ENCODE measurements around the gene RIC3. TPM values are rescaled to one million over a fixed set of nuclear protein-coding genes. Genes with fewer than 3 reads are reported as not detected.

RIC3 gene
- total and polyA plus RNA-seq, 2 of the 8 experiments (the other 6 are each of a cell fraction or from before 2014, with no cell fraction given), result 6.4 to 15.5 TPM

- no peak overlapping the region for H2BK12ac ChIP-seq (ENCODE audit: low read depth, low read length)
- H2BK5ac ChIP-seq (ENCODE audit: low read depth, low read length), result no peak overlapping the region
- H4K8ac ChIP-seq (ENCODE audit: extremely low read depth, insufficient read depth, low read length), result no peak overlapping the region
- H3K27me3 ChIP-seq (replicated peaks in 1 of 4; ENCODE audit: control insufficient read depth in 3 of 4, extremely low read depth in 1 of 4, insufficient read depth in 3 of 4, low read length in 3 of 4), result no peaks in the 10 kb centered on the region; a peak in 1 of 7 replicates
- no peak for DNase-seq (ENCODE audit: low read depth in 1 of 2, low spot score in 2 of 2)
- ChIA-PET CTCF (ENCODE audit: partially characterized antibody) (interaction anchor here (0.7 to 30.2 kb wide), 25 partner anchors 9 to 1280 kb away, joined by 3 to 1283 read pairs (median 8); partner anchors contain the start of gene TUB), POLR2A (ENCODE audit: partially characterized antibody) (interaction anchor here (1.4 to 3.9 kb wide), 5 partner anchors 8 to 92 kb away, joined by 4 to 15 read pairs (median 8); no protein-coding TSS in a partner anchor)
- H3K79me1 ChIP-seq (ENCODE audit: low read depth, low read length), result peaks cover 9% of the 10 kb centered on the region; the same call in 1 of the 2 replicates
- H3K27ac ChIP-seq (ENCODE audit: low read depth, low read length), result no peak overlapping the region
- H3K14ac ChIP-seq (ENCODE audit: insufficient read length), result no peak overlapping the region
- peaks cover 0 to 13% of the 10 kb centered on the region in 2 experiments; a peak in 2 of 4 replicates for H3K79me2 ChIP-seq (ENCODE audit: control insufficient read depth in 1 of 2, insufficient read depth in 2 of 2, low read length in 2 of 2)
- no peak overlapping the region for H2BK15ac ChIP-seq (ENCODE audit: low read length)
- no peaks in the 10 kb centered on the region for H3K23me2 ChIP-seq (ENCODE audit: low read depth, low read length)
- no peak overlapping the region for H2AK5ac ChIP-seq (ENCODE audit: low read depth, low read length)
- no peak overlapping the region for H4K91ac ChIP-seq (replicated peaks; ENCODE audit: insufficient read length, low read length)
- H3K4ac ChIP-seq (replicated peaks; ENCODE audit: insufficient read length, low read depth, low read length), result no peak overlapping the region
- peaks cover 1 to 6% (median 3%) of the 10 kb centered on the region in 4 experiments; a peak in 4 of 7 replicates for H3K4me1 ChIP-seq (replicated peaks in 1 of 4; ENCODE audit: control insufficient read depth in 3 of 4, insufficient read depth in 4 of 4, low read length in 3 of 4)
- no peak overlapping the region for H3K56ac ChIP-seq (replicated peaks; ENCODE audit: insufficient read length, low read depth, low read length)
- no peak overlapping the region for H3K23ac ChIP-seq (ENCODE audit: insufficient read length)
- no peak overlapping the region for H3K9ac ChIP-seq (replicated peaks in 1 of 4; ENCODE audit: extremely low read depth in 1 of 4, low read depth in 3 of 4, low read length in 3 of 4)
- WGBS, 2 experiments (ENCODE audit: extremely low coverage in 1 of 2, insufficient coverage in 1 of 2, insufficient read length in 1 of 2, insufficient replicate concordance in 2 of 2, low coverage in 1 of 2, low lambda C conversion rate in 2 of 2, missing lambda C conversion rate in 1 of 2), result 82% methylated on average over 5 of the region's 5 CpGs; no CpG with 5 or more reads in 1 of the 2 experiments
- H2BK120ac ChIP-seq (replicated peaks; ENCODE audit: low read depth, low read length), result no peak overlapping the region
- no peak overlapping the region for H3K18ac ChIP-seq (ENCODE audit: extremely low read depth, low read length)
- no peak overlapping the region for H2AFZ ChIP-seq (ENCODE audit: low read length)
- H2BK20ac ChIP-seq (ENCODE audit: low read length), result no peak overlapping the region
- peaks cover 6 to 30% of the 10 kb centered on the region in 2 experiments for H4K20me1 ChIP-seq (replicated peaks in 1 of 2; ENCODE audit: control insufficient read depth in 1 of 2, insufficient read depth in 2 of 2, low read length in 2 of 2)
- no peak overlapping the region for H3K4me2 ChIP-seq (ENCODE audit: insufficient read depth in 1 of 2, low read depth in 2 of 2, low read length in 2 of 2)
- FAIRE-seq, result no peak
- no peak overlapping the region for H3K4me3 ChIP-seq (ENCODE audit: extremely low read depth in 1 of 4, insufficient read depth in 2 of 4, low read depth in 3 of 4, low read length in 4 of 4)
- H3K36me3 ChIP-seq (ENCODE audit: control insufficient read depth in 2 of 4, insufficient read depth in 4 of 4, low read length in 3 of 4), result peaks cover 0 to 5% (median 2%) of the 10 kb centered on the region in 4 experiments; a peak in 5 of 8 replicates
- H4K5ac ChIP-seq (ENCODE audit: insufficient read length, low read depth, low read length), result no peak overlapping the region
- no peaks in the 10 kb centered on the region for H3K9me3 ChIP-seq (ENCODE audit: insufficient read depth in 2 of 2, low read depth in 1 of 2, low read length in 1 of 2)
- TF ChIP-seq JUND (IDR thresholded peaks at IDR 0.05; ENCODE audit: low read length), result no peak
- TF ChIP-seq MAFK (IDR thresholded peaks at IDR 0.05; ENCODE audit: low read depth, low read length), result no peak
- no peak for TF ChIP-seq ASH2L (IDR thresholded peaks at IDR 0.05; ENCODE audit: low read length)
- TF ChIP-seq TCF12 (IDR thresholded peaks at IDR 0.05; ENCODE audit: low read depth, low read length), result no peak
- no peak for TF ChIP-seq USF2 (IDR thresholded peaks at IDR 0.05; ENCODE audit: low read length)
- TF ChIP-seq PHF8 (conservative IDR thresholded peaks at IDR 0.05; ENCODE audit: low read depth, low read length), result no peak
- TF ChIP-seq EP300 (IDR thresholded peaks at IDR 0.05; ENCODE audit: borderline replicate concordance in 1 of 2, low read depth in 2 of 2, low read length in 2 of 2), result no peak
- no peak for TF ChIP-seq GTF2F1 (IDR thresholded peaks at IDR 0.05; ENCODE audit: borderline replicate concordance, low read depth, low read length)
- TF ChIP-seq RNF2 (IDR thresholded peaks at IDR 0.05; ENCODE audit: borderline replicate concordance, low read depth, low read length, missing control alignments, poor library complexity, severe bottlenecking), result no peak
- TF ChIP-seq E2F6 (IDR thresholded peaks at IDR 0.05), result no peak
- TF ChIP-seq EGR1 (IDR thresholded peaks at IDR 0.05; ENCODE audit: borderline replicate concordance, low read depth, low read length), result no peak
Measured at GRCh38 chr11:8091721-8092120, 77.1 kb downstream of the RIC3 start.
